PC-9 (cell line): ENCODE data around the gene ATP8B1.

Experiments used
- CTCF ChIP-seq: fragments of 200-600 bp; sonication (generic); conservative IDR thresholded peaks from 2 replicates; pipeline ENCODE4 v1.6.1; 2017; ENCODE audit warnings: mixed run types, antibody characterized with exemption, mild to moderate bottlenecking, moderate library complexity
- EZH2 ChIP-seq: fragments of 200-600 bp; sonication (generic); IDR thresholded peaks from 2 replicates; pipeline ENCODE4 v1.8.0; 2017; ENCODE audit warnings: antibody characterized with exemption, low read depth

- TF ChIP-seq CTCF, result no peak
- no peak for TF ChIP-seq EZH2
Observed at GRCh38 chr18:57835904-57836303, 32.8 kb upstream of the ATP8B1 start.
